IMR-90 (cell line): Measurements from ENCODE around the gene PCDHB8. TPM values are rescaled to one million over a fixed set of nuclear protein-coding genes. Genes with fewer than 3 reads are reported as not detected.
"Not testable (repeated sequence)": the region's sequence is repeated elsewhere in the genome, so short reads cannot be mapped to it uniquely, and the experiment has no call there.

Source experiments
- ATAC-seq: fragments of 200-7000 bp; cut with Tn5 transposase; 2 replicates; pipeline ENCODE4 v1.9.1; 2020; ENCODE audit warnings: low read depth, mild to moderate bottlenecking, moderate library complexity
- BruUV-seq: library from RNA; stranded (reverse); fragments of 400-500 nt; replicated peaks from 2 replicates; lab custom pipeline; 2021; lab: Mats Ljungman, UMichigan
- CTCF ChIA-PET: fragments of 300-600 bp; formaldehyde crosslinking; extraction: SDS; loops from one replicate; lab custom pipeline; 2021; ENCODE audit warnings: antibody characterized with exemption; lab: Yijun Ruan, JAX
- POLR2A ChIA-PET: fragments of 300-600 bp; sonication (Branson Sonifier 250); formaldehyde crosslinking; loops from one replicate; lab custom pipeline; 2022; ENCODE audit warnings: antibody characterized with exemption; ENCODE audit not compliant: unreplicated experiment; lab: Charles Lee
- DNase-seq: peaks from one replicate; pipeline ENCODE4 v3.0.0; 2013
- H2AFZ ChIP-seq: replicated peaks from 2 replicates; pipeline ENCODE3; 2013; ENCODE audit warnings: low read length, mild to moderate bottlenecking; ENCODE audit not compliant: poor library complexity
- H2AK5ac ChIP-seq: 2 replicates; pipeline ENCODE4 v1.6.1; 2013; ENCODE audit warnings: low read depth, low read length, inconsistent platforms
- H2AK9ac ChIP-seq: replicated peaks from 2 replicates; pipeline ENCODE3; 2013; ENCODE audit warnings: mild to moderate bottlenecking, low read depth, low read length, moderate library complexity; ENCODE audit not compliant: poor library complexity
- H2BK120ac ChIP-seq: 2 replicates; pipeline ENCODE4 v1.6.1; 2013; ENCODE audit warnings: low read depth, low read length, inconsistent platforms
- H2BK15ac ChIP-seq: 3 replicates; pipeline ENCODE4 v1.6.1; 2013; ENCODE audit warnings: low read depth, low read length, inconsistent platforms
- H2BK20ac ChIP-seq: 2 replicates; pipeline ENCODE4 v1.6.1; 2013; ENCODE audit warnings: low read depth, mild to moderate bottlenecking, inconsistent platforms, low read length, moderate library complexity
- H2BK5ac ChIP-seq: 2 replicates; pipeline ENCODE4 v1.6.1; 2013; ENCODE audit warnings: mild to moderate bottlenecking, low read depth, low read length, inconsistent platforms; ENCODE audit not compliant: poor library complexity, severe bottlenecking
- H3K14ac ChIP-seq: replicated peaks from 2 replicates; pipeline ENCODE4 v1.6.1; 2013; ENCODE audit warnings: low read depth, low read length, inconsistent platforms
- H3K18ac ChIP-seq: 2 replicates; pipeline ENCODE4 v1.6.1; 2013; ENCODE audit warnings: low read depth, low read length, control low read depth
- H3K23ac ChIP-seq: 2 replicates; pipeline ENCODE4 v1.6.1; 2013; ENCODE audit warnings: low read depth, low read length, inconsistent platforms
- H3K27ac ChIP-seq: 2 replicates; pipeline ENCODE4 v1.5.1; 2013; ENCODE audit warnings: mild to moderate bottlenecking, control low read depth, low read length; ENCODE audit not compliant: insufficient read depth
- H3K27me3 ChIP-seq: 2 replicates; pipeline ENCODE4 v1.6.1; 2013; ENCODE audit warnings: low read length; ENCODE audit not compliant: control insufficient read depth, insufficient read depth
- H3K36me3 ChIP-seq: 2 replicates; pipeline ENCODE4 v1.6.1; 2013; ENCODE audit warnings: low read length, mixed read lengths; ENCODE audit not compliant: control insufficient read depth, insufficient read depth
- H3K4ac ChIP-seq: 2 replicates; pipeline ENCODE4 v1.6.1; 2013; ENCODE audit warnings: low read depth, low read length, inconsistent platforms
- H3K4me1 ChIP-seq: 2 replicates; pipeline ENCODE4 v1.6.1; 2013; ENCODE audit warnings: low read length, mixed read lengths; ENCODE audit not compliant: control insufficient read depth, insufficient read depth
- H3K4me2 ChIP-seq: 2 replicates; pipeline ENCODE4 v1.6.1; 2013; ENCODE audit warnings: low read depth, mild to moderate bottlenecking, control low read depth, low read length, moderate library complexity
- H3K4me3 ChIP-seq: 2 replicates; pipeline ENCODE4 v1.5.1; 2013; ENCODE audit warnings: low read depth, mild to moderate bottlenecking, control low read depth, low read length, moderate library complexity; ENCODE audit not compliant: insufficient read depth
- H3K56ac ChIP-seq: 2 replicates; pipeline ENCODE4 v1.6.1; 2013; ENCODE audit warnings: low read length, inconsistent platforms; ENCODE audit not compliant: insufficient read depth; ENCODE audit errors: extremely low read depth
- H3K79me1 ChIP-seq, 2 experiments: 2 replicates each; pipeline ENCODE4 v1.6.1; 2013; ENCODE audit warnings: low read length in 2 of 2, inconsistent platforms in 1 of 2, low read depth in 1 of 2
- H3K9ac ChIP-seq: 2 replicates; pipeline ENCODE4 v1.6.1; 2013; ENCODE audit warnings: low read depth, low read length, control low read depth
- H3K9me1 ChIP-seq: 2 replicates; pipeline ENCODE4 v1.6.1; 2013; ENCODE audit warnings: low read length, inconsistent platforms; ENCODE audit not compliant: insufficient read depth
- H3K9me3 ChIP-seq: 2 replicates; pipeline ENCODE4 v1.6.1; 2013; ENCODE audit warnings: low read length; ENCODE audit not compliant: control insufficient read depth, insufficient read depth
- H4K20me1 ChIP-seq: 2 replicates; pipeline ENCODE4 v1.6.1; 2013; ENCODE audit warnings: low read length, inconsistent platforms; ENCODE audit not compliant: insufficient read depth
- H4K5ac ChIP-seq: 2 replicates; pipeline ENCODE4 v1.6.1; 2013; ENCODE audit warnings: mild to moderate bottlenecking, low read depth, low read length, control low read depth
- H4K8ac ChIP-seq, 2 experiments: 2 replicates each; pipeline ENCODE4 v1.6.1; 2013; ENCODE audit warnings: low read depth in 2 of 2, low read length in 2 of 2, control low read depth in 1 of 2, inconsistent platforms in 1 of 2
- H4K91ac ChIP-seq: 2 replicates; pipeline ENCODE4 v1.6.1; 2013; ENCODE audit warnings: low read depth, low read length, inconsistent platforms; ENCODE audit not compliant: insufficient read depth
- WGBS, 2 experiments: methylation state at CpG; one replicate each; pipeline versions ENCODE4 v1.1.5 to v1.1.7; 2013; ENCODE audit warnings: missing lambda C conversion rate in 2 of 2; ENCODE audit not compliant: insufficient read length in 1 of 2; ENCODE audit errors: extremely low coverage in 2 of 2; 5-methylcytosine and 5-hydroxymethylcytosine counted together
- dilution Hi-C: fragments of 300-500 bp; cut with HindIII; formaldehyde crosslinking; loops from one replicate; pipeline ENCODE4 v1.14.3; 2018; ENCODE audit warnings: low sequenced_read_pairs; ENCODE audit not compliant: unreplicated experiment
- in situ Hi-C: fragments of 300-500 bp; cut with MboI; formaldehyde crosslinking; loops from 3 replicates; pipeline ENCODE4 v1.14.3; 2019; ENCODE audit warnings: low sequenced_read_pairs, inconsistent platforms, mixed read lengths
- intact Hi-C: fragments of 100-400 bp; cut with micrococcal nuclease; formaldehyde crosslinking; loops from 2 replicates; pipeline ENCODE4 v1.10.0; 2022
- polyA plus RNA-seq, 3 experiments: library from polyadenylated mRNA; depleted of rRNA; stranded (reverse); fragments of >200 nt; gene quantifications; 2 replicates each; pipeline ENCODE4 v1.2.3, GENCODE V29; 2012; ENCODE audit warnings: low replicate concordance in 1 of 3
- total RNA-seq: library from RNA; depleted of rRNA; stranded (reverse); fragments of >200 nt; gene quantifications from 2 replicates; pipeline ENCODE4 v1.2.3, GENCODE V29; 2012

PCDHB8 gene
- total and polyA plus RNA-seq, 2 of the 4 experiments (the other 2 are of a cell fraction) = 0.07 to 0.18 TPM

GRCh38 chr5:141184117-141184855, 6.7 kb downstream of the PCDHB8 start:
- H2AFZ ChIP-seq, H3K27me3 ChIP-seq, H3K79me1 ChIP-seq, H3K14ac ChIP-seq, H3K4me3 ChIP-seq, intact Hi-C loops, POLR2A ChIA-PET, H2BK5ac ChIP-seq, H4K8ac ChIP-seq, in situ Hi-C loops, H2AK5ac ChIP-seq, dilution Hi-C loops, H3K36me3 ChIP-seq, H4K91ac ChIP-seq, DNase-seq, H3K23ac ChIP-seq, H2BK120ac ChIP-seq, H3K4me2 ChIP-seq, H3K4me1 ChIP-seq, H4K20me1 ChIP-seq, H3K9ac ChIP-seq, CTCF ChIA-PET, H3K27ac ChIP-seq, H4K5ac ChIP-seq, H2BK15ac ChIP-seq, H2AK9ac ChIP-seq, H3K4ac ChIP-seq, H3K9me1 ChIP-seq, H2BK20ac ChIP-seq, H3K18ac ChIP-seq, ATAC-seq, H3K56ac ChIP-seq, BruUV-seq: not testable (repeated sequence)
- 60% methylated on average over 1 of the region's 69 CpGs; no CpG with 5 or more reads in 1 of the 2 experiments for WGBS, 2 experiments
- peaks cover 25% of the 10 kb centered on the region; the same call in 1 of the 2 replicates for H3K9me3 ChIP-seq
